ENCODE measurements around the gene RPS24.

DNA sequence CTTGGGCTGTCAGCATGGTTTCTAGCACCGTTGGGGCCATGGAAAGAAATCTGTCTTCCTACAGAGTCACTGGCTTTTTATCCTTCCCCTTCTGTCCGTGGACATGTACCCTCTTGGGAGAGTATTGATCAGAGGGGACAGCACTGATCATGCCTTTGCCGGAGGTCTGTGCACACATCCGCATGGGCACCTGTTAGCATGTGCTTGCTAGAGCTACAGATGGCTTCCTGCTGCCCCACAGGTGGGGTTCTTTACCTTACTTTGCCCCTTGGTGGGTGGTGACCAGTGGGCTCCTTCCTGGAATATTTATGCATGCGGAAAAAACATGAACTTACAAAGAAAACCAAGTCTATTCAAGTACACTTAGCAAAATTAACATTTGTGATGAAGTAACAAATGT is 24.9 kb downstream of the RPS24 start:
- TF ChIP-seq CTBP1 (IDR thresholded peaks at IDR 0.05; ENCODE audit: borderline replicate concordance) (no peak), FOXA1 (IDR thresholded peaks at IDR 0.05) (no peak), BHLHE40 (IDR thresholded peaks at IDR 0.05; ENCODE audit: borderline replicate concordance) (no peak), SUZ12 (IDR thresholded peaks at IDR 0.05) (no peak), FOXM1 (IDR thresholded peaks at IDR 0.05; ENCODE audit: borderline replicate concordance) (no peak)

Data from HEK293T (cell line).